GM18502 (cell line): ENCODE data around the gene MLN.

Source experiments
- ATAC-seq: cut with Tn5 transposase; IDR thresholded peaks from one replicate; pipeline ENCODE4 v1.9.1; 2021; ENCODE audit warnings: mild to moderate bottlenecking; ENCODE audit not compliant: unreplicated experiment, poor library complexity

The MLN gene, protein sequence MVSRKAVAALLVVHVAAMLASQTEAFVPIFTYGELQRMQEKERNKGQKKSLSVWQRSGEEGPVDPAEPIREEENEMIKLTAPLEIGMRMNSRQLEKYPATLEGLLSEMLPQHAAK

DNA sequence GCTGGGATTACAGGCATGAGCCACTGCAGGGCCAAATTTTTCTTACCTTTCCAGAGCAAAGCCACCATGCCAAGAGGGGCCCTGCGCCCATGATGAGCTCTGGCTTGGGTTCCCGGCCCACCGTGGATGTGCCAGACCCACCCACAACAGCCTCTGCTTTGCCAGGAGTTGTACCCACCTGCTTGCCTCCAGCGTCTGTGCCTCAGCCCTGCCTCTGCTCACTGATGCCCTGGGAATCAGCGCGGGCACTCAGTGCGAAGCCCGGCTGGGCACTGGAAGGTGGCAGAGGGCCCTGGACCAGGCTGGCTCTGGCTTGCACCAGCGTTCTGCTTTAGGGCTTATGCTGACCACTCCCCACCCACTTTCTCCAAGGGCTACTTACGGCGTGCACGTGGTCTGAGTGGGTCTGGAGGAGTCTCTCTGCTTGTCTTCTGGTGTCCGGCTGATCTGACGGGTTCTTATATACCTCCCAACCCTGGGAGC, at the start of gene MLN:
MLN (minus strand) TSS at position 433 of the 483 bp plus-strand sequence. CDS start 2,840 bp downstream, outside the sequence.
- no peak for ATAC-seq

DNA sequence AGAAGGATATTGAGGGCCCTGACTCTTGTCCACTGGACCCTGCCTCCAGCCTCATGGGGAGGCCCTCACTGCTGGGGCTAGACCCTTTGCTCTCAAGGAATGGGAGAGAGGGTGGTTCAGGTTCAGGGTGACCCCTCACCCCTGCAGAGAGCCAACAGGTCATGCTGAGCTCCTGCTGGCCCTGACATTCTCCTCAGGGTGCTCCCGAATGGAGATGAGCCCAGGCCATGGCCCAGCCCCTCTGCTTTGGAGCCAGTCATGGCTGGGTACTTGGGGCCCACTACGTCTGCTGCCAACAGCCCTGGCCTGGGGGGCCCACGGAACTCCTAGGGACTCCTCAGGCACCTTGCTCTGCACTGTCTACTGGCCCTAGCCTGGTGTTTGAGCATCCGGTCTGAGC, 49.2 kb upstream of the MLN start:
- ATAC-seq, result no peak

- no peak for ATAC-seq
These were observed 48.2 kb upstream of the MLN start for GRCh38 chr6:33851959-33852358.

GRCh38 chr6:33850869-33851541, 47.2 kb upstream of the MLN start:
- no peak for ATAC-seq

GRCh38 chr6:33850296-33850695, 46.5 kb upstream of the MLN start:
- no peak for ATAC-seq

DNA sequence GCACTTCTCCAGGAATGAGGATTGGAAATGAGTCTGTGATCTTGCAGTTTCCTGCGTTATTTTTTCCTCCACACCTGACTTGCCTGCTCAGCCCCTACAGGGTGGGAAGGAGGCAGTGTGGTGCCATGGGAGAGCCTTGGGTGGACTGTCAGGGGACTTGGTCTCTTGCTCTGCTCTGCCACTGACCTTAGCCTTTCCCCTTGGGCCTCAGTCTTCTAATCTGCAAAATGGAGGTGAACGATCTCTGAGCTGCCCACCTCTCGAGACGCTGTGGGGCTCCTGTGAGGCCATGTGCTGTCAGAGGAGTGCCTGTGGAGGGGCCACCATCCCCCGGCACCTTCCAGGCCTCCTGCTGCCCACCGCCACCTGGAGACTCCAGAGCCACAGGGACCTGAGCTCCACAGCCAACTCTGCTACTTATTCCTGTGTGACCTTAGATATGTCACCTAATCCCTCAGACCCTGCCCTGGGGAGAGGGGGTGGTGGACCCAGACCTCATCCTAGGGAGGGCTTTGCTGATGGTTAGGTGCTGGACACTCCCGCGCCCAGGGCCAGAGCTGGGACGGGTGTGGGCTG, 45.8 kb upstream of the MLN start:
- no peak for ATAC-seq

GRCh38 chr6:33848484-33848883, 44.7 kb upstream of the MLN start:
- no peak for ATAC-seq

GRCh38 chr6:33847867-33848266, 44.1 kb upstream of the MLN start:
- ATAC-seq, result no peak

DNA sequence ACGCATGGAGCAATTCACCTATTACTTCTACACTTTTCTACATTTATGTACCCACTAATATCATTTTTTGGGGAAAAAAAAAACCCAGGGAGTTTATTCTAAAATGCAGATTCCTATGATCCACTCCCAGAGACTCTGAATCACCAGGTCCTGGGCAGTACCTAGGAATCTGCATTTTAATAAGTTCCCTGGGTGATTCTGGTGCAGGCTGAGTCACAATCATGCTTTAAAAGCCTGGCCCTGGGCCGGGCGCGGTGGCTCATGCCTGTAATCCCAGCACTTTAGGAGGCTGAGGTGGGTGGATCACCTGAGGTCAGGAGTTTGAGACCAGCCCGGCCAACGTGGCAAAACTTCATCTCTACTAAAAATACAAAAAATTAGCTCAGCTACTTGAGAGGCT, 43.3 kb upstream of the MLN start:
- no peak for ATAC-seq

GRCh38 chr6:33846226-33846625, 42.4 kb upstream of the MLN start:
- ATAC-seq, result no peak

DNA sequence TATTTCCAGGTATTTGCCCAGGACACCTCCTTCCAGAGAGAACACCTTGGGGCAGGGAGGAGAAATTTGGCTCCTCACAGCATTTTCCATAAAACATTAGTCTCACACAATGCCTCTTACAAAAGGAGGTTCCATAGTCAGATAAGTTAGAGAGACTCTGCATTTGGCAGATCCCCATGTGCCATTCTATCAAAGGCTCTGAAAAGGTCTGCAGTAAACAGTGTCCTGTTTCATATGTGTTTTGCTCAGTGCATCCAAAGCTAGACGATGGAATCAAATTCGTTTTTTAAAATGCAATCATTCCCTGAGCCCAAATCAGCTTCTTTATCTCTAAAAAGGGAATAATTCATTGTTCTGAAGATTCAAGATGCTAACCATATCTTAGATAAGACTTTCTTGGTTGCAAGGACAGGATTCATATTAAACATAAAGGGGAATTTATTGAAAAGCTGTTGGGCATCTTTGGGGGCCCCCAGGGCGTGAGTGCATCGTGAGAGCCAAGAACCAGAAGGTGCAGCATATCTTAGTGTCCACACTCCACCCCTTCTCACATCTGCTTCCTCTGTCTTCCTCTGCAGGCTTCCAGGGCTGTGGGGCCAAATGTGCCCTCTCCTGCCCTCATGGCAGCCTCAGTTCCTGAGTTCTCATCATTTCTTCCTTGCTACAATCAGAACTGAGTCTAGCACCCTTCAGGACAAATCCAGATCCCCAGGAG, 41.4 kb upstream of the MLN start:
- no peak for ATAC-seq

DNA sequence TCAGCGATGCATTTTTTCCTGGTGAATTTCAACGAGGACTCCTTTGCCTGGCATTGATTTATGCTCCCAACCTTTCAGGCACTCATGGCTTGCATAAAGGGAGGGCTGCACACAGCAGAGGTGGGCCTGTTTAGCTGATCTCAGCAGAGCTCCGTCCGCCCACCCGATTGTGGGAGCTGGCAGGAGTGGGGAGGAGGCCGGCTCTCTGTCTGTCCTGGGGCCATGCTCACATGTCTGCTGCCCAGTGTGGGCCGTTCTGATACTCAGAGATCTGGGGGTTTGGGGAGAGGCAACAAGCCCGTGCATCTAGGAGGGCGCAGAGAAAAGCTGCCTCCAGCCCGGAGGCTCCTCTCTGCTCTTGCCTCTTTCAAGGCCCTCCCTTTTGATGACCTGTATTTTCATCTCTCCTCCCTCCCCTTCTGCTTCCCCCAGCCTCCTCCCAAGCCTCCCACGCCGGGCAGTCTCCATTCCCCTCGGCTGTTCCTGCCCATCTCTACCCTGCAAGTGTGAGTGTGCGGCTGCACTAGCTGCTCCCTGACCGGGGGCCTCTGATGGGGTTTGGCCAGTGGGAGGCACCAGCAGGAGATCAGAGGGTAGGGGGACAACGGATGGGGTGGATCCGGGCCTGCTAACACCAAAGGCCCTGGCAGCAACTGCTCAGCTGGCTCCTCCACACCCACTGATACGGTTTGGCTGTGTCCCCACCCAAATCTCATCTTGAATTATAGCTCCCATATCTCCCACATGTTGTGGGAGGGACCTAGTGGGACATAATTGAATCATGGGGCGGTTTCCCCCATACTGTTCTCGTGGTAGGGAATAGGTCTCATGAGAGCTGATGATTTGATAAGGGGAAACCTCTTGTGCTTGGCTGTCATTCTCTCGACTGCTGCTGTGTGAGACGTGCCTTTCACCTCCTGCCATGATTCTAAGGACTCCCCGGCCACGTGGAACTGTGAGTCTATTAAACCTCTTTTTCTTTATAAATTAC, 39.6 kb upstream of the MLN start:
- ATAC-seq, result no peak

DNA sequence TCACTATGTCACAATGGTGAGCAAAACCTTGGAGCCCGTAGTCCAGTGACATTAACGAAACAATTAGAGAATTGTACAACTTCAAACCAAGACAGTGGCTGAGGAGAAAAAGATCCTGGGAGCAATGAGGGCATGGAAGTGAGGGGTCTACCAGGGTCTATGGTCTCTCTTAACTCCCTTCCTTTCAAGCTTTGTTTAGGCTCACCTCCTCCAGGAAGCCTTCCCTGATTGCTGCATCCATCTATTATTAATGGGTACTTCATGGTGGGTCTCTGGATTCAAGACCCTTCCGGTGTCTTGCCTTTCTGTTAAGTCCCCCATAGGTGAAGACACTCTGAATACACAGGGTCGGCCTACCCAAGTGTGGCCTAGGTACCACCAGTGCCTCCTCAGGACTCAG, 38.1 kb upstream of the MLN start:
- ATAC-seq, result no peak

- ATAC-seq, result no peak
These were observed 37.3 kb upstream of the MLN start for GRCh38 chr6:33841070-33841469.

GRCh38 chr6:33840048-33840926, 36.5 kb upstream of the MLN start:
- peak; percentile 73 for ATAC-seq

DNA sequence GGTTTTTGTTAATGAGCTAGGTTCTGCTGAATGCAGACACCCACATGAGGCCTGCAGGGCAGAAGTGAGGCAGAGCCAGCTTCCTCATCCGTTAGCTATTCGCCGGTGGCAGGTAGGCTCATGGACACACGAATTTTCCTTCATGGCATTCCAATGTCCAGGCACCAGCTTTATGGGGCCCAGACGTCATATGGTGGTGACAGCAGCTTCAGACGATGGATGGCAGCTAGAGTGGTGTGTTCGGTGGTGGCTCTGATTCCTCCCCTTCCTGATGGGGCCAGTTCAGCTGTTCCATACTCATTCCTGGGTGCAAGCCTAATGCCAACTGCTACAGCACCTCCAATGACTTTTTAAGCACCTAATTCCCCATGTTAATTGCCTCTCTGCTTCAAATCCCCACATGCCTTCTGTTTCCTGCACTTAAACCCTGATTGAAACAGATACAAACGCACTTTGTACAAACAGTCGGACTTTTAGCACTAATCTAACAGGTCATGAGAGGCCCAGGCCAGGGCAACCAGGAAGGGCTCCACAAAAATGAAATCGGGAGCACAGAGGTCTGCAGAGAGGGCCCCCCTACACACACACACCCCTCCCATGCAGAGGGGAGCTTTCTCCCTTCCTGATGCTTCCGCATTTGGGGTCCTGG, 35.7 kb upstream of the MLN start:
- ATAC-seq, result peak; percentile 16

DNA sequence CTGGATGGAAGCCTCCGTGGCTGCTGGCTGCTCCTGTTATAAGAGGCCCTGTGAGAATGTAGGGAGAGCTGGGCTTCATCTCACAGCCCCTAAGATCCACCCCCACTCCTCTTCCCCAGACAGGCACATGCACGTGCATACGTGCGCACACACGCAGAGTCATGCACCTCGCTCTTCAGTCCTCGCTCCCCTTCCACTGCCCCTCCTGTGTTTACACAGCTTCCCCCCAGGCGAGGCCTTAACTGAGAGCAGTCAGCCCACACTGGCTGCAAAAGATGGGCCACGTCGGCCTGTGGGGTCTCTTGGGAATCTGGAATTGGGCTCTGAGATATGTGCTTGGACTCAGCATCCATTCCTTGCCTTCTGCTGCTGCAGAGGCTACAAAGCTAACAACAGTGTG, 35.2 kb upstream of the MLN start:
- no peak for ATAC-seq

- ATAC-seq, result no peak
These were observed 34.3 kb upstream of the MLN start for GRCh38 chr6:33837971-33838665.
